ENCODE data around the gene DOCK3. TPM values are rescaled to one million over a fixed set of nuclear protein-coding genes. Genes with fewer than 3 reads are reported as not detected.

DOCK3 gene
- total RNA-seq, 1 donor from 2014 or later, result under 0.01 TPM

- no peak for FAIRE-seq
- Histone ChIP-seq H3K27me3 (ENCODE audit: control insufficient read depth, insufficient read depth, low read length) (no peaks in the 10 kb centered on the region), H3K36me3 (ENCODE audit: control insufficient read depth, insufficient read depth, low read length) (peaks cover 1% of the 10 kb centered on the region), H3K4me3 (ENCODE audit: low read depth, low read length) (no peak overlapping the region)
- DNase-seq (ENCODE audit: low read depth), result no peak
- no peak for TF ChIP-seq CTCF (IDR thresholded peaks at IDR 0.05; ENCODE audit: insufficient read depth, low read length, severe bottlenecking)
Measured at GRCh38 chr3:50628601-50629000, 46.1 kb upstream of the DOCK3 start.

GRCh38 chr3:50630394-50630793 is 44.3 kb upstream of the DOCK3 start:
- Histone ChIP-seq H3K27me3 (ENCODE audit: control insufficient read depth, insufficient read depth, low read length) (no peaks in the 10 kb centered on the region), H3K4me3 (ENCODE audit: low read depth, low read length) (no peak overlapping the region), H3K36me3 (ENCODE audit: control insufficient read depth, insufficient read depth, low read length) (peaks cover 4% of the 10 kb centered on the region)
- no peak for FAIRE-seq
- no peak for DNase-seq (ENCODE audit: low read depth)
- no peak for TF ChIP-seq CTCF (IDR thresholded peaks at IDR 0.05; ENCODE audit: insufficient read depth, low read length, severe bottlenecking)

GRCh38 chr3:50630877-50631276 is 43.9 kb upstream of the DOCK3 start:
- no peak overlapping the region for H3K4me3 ChIP-seq (ENCODE audit: low read depth, low read length)
- no peak for TF ChIP-seq CTCF (IDR thresholded peaks at IDR 0.05; ENCODE audit: insufficient read depth, low read length, severe bottlenecking)
- H3K36me3 ChIP-seq (ENCODE audit: control insufficient read depth, insufficient read depth, low read length), result peaks cover 4% of the 10 kb centered on the region
- FAIRE-seq, result no peak
- DNase-seq (ENCODE audit: low read depth), result no peak
- no peaks in the 10 kb centered on the region for H3K27me3 ChIP-seq (ENCODE audit: control insufficient read depth, insufficient read depth, low read length)

GRCh38 chr3:50632450-50632849 is 42.3 kb upstream of the DOCK3 start:
- no peak for FAIRE-seq
- H3K27me3 ChIP-seq (ENCODE audit: control insufficient read depth, insufficient read depth, low read length), result no peaks in the 10 kb centered on the region
- no peak for TF ChIP-seq CTCF (IDR thresholded peaks at IDR 0.05; ENCODE audit: insufficient read depth, low read length, severe bottlenecking)
- no peak overlapping the region for H3K4me3 ChIP-seq (ENCODE audit: low read depth, low read length)
- H3K36me3 ChIP-seq (ENCODE audit: control insufficient read depth, insufficient read depth, low read length), result peaks cover 4% of the 10 kb centered on the region
- DNase-seq (ENCODE audit: low read depth), result no peak

- no peaks in the 10 kb centered on the region for H3K27me3 ChIP-seq (ENCODE audit: control insufficient read depth, insufficient read depth, low read length)
- DNase-seq (ENCODE audit: low read depth) (no peak), FAIRE-seq (no peak)
- no peak overlapping the region for H3K4me3 ChIP-seq (ENCODE audit: low read depth, low read length)
- peaks cover 4% of the 10 kb centered on the region for H3K36me3 ChIP-seq (ENCODE audit: control insufficient read depth, insufficient read depth, low read length)
- TF ChIP-seq CTCF (IDR thresholded peaks at IDR 0.05; ENCODE audit: insufficient read depth, low read length, severe bottlenecking), result no peak
Measured at GRCh38 chr3:50633230-50633790, 41.4 kb upstream of the DOCK3 start.

- Histone ChIP-seq H3K27me3 (ENCODE audit: control insufficient read depth, insufficient read depth, low read length) (no peaks in the 10 kb centered on the region), H3K4me3 (ENCODE audit: low read depth, low read length) (no peak overlapping the region), H3K36me3 (ENCODE audit: control insufficient read depth, insufficient read depth, low read length) (peaks cover 4% of the 10 kb centered on the region)
- no peak for TF ChIP-seq CTCF (IDR thresholded peaks at IDR 0.05; ENCODE audit: insufficient read depth, low read length, severe bottlenecking)
- FAIRE-seq, result no peak
- no peak for DNase-seq (ENCODE audit: low read depth)
Measured at GRCh38 chr3:50635066-50635465, 39.7 kb upstream of the DOCK3 start.

All from bronchial epithelial cell (primary cell).